DMS 273 (cell line): ENCODE data around the gene POTEF.
"Not testable (repeated sequence)": the region's sequence is repeated elsewhere in the genome, so short reads cannot be mapped to it uniquely, and the experiment has no call there.

Source experiments
- DNase-seq: peaks from one replicate; lab custom pipeline; 2025; ENCODE audit not compliant: unreplicated experiment; lab: John Stamatoyannopoulos, UW

The POTEF gene

GRCh38 chr2:130153721-130154422 lies 24.9 kb upstream of the POTEF start:
- DNase-seq, result not testable (repeated sequence)

DNA sequence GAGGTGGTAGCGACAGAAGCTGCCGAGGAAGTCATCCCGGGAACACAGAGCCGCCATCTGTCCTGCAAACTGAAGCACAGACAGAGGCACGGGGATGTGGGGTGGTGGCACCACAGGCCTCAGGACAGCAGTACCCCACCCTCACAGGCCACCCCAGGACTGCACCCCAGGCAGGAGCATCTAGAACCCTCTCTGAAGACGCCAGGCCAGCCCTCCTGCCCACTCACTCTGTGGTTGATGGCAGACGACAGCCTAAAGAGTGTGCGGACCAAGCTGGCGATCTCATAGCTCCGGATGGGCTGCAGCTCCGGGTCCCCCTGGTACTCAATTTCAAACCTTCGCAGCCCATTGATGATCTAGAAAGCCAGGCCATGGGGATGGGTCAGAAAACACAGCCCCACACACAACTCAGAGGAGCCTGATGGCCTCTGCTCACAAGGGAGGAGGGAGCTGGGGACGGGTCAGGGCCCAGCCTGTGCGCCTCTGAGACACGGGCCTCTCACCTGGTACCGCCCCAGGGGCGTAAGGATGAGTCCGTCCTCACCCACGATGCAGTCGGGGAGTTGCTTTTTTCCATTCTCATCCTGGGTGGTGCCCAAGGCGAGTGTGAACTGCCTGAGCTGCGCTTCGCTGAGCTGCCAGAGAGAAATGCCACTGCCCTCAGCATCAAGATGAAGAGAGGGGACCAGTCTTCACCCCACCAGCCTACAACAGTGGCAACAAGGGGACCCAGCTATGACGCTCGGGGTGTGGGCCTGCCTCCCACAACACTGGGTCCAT lies 24.0 kb upstream of the POTEF start:
- DNase-seq, result no peak

DNA sequence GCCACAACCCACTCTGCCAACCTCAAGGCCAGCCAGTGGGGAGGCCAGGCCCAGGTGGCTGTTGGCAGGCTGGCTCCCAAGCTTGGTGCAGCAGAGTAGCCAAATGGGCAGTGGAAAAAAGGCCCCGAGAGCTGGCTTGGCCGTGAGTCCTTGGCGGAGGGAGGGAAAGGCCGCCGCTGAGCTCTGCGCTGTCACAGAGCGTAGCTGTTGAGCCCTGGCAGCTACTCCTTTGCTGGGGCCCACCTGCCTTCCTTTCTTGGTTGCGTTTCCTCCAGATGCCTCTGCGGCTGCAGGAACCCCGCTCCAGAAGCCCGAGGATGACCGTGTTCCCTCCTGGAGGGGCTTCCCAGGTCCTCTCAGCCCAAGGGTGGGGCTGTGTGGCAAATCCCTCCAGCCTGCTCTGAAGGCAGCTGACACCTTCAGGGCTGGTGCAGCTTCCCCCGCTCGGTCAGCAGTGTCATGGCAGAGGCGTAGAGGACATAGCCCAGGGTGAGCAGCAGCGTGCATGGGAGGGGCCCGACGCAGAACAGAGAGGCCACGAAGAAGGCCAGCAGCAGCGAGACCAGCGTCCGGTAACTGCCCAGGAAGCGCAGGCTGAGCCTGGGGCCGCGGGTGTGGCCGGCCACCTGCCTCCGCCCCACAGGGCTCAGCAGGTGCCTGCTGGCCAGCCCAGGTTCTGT lies 23.3 kb upstream of the POTEF start:
- DNase-seq, result not testable (repeated sequence)

GRCh38 chr2:130151145-130151512 lies 22.1 kb upstream of the POTEF start:
- not testable (repeated sequence) for DNase-seq

DNA sequence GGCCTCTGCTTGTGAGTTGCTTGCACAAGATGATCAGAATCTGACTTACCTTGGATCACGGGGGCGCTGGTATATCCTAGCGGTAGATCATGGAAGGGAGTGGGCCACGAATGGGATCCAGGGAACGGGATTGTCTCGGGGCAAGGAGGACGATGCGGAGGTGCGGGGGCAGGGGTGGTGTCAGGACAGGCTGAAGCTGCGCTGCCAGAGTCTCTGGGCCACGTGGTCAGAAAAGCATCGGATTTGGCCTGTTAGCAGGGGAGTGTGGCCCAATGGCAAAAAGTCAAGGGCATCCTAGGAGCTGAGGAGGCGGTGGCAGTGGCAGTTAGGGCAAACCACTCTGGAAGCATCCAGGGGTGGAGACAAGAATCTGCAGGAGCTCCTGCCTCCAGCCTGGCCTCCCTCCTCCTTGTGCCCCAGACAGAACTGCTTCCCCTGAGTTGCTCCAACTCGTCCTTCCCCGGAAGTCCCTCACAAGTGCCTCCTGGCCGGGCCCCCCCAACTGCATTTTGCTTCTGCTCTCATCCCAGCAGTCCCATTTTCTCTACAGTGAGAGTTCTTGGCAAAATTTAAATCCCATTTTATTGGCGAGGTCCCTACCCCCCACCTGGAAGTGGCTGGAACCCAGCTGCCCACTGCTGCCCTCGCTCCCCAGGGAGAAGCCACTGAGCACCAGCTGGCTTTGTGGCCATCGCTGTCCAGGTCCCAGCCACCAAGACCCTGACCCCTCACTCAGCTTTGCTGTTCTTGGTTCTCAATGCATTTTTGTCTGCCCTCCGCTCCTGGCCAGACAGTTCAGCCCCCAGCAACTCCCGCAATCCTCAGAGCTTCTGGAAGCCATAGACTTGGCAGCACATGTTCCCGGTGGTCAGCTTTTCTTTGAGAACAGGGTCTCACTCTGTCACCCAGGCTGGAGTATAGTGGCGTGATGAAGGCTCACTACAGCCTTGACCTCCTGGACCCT lies 21.4 kb upstream of the POTEF start:
- peak; percentile 7 for DNase-seq

DNA sequence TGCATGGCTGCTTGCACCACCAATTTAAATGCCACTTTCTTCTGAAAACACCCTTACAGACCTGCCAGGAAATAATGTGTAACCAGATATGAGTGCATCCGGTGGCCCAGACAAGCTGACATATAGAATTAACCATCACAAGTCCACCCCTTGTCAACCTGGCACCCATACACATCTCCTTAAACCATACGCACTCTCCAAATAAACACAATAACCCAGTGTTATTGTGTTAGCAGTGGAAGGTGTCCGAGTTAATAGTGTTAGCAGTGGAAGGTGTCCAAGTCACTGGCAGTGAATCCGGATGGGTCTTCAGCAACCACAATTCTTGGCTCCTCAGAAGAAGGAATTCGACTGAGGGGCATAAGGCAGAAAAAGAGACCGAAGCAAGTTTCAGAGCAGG lies 19.5 kb upstream of the POTEF start:
- DNase-seq, result not testable (repeated sequence)

GRCh38 chr2:130145006-130145414 lies 16.0 kb upstream of the POTEF start, which contains the start of gene CCDC74B:
Gene CCDC74B, minus strand, starts transcription at chr2:130145112. Its CDS starts 116 bp downstream, at chr2:130144996.
- peak; percentile 83 for DNase-seq

GRCh38 chr2:130143266-130144039 lies 14.4 kb upstream of the POTEF start:
- DNase-seq, result not testable (repeated sequence)

DNA sequence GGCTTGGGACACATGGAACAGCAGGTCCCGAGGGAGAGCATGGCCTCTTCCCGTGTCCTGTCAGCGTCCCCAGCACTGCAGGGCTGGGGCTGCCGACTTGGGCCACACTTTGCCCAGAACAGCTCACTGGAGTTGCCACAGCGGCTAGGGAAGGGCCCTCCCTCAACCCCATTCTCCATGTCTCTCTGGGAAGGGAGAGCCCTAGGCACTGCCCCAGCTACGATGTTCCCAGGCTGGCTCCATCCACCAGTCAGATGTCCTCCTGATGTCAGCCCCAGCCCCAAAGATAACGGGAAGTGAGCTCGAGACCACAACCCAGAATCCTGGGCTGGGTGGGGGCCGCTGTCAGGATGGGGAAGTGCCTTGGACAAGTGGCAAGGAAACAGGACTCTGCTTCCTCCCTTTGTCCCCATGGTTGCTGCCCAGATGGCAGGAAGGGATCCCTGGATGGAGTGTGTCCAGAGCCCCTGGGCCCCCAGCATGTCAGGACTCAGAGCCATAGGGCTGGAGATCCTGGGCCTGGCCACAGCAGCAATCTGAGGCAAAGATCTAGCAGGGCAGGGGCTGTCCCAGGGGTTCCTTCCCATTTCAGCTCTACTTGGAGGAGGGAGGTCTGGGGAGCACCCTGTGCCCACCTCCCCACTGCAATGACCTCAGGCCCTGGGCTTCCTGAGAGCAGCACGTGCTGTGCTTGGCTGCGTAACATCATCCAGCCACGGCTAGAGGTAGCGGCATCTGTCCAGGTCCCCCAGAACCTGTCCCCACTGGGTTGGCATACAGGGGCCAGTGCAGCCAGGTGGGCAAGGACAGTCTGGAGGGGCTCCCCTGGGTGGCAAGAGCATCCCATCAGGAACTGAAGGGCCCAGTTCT lies 13.6 kb upstream of the POTEF start:
- not testable (repeated sequence) for DNase-seq

DNA sequence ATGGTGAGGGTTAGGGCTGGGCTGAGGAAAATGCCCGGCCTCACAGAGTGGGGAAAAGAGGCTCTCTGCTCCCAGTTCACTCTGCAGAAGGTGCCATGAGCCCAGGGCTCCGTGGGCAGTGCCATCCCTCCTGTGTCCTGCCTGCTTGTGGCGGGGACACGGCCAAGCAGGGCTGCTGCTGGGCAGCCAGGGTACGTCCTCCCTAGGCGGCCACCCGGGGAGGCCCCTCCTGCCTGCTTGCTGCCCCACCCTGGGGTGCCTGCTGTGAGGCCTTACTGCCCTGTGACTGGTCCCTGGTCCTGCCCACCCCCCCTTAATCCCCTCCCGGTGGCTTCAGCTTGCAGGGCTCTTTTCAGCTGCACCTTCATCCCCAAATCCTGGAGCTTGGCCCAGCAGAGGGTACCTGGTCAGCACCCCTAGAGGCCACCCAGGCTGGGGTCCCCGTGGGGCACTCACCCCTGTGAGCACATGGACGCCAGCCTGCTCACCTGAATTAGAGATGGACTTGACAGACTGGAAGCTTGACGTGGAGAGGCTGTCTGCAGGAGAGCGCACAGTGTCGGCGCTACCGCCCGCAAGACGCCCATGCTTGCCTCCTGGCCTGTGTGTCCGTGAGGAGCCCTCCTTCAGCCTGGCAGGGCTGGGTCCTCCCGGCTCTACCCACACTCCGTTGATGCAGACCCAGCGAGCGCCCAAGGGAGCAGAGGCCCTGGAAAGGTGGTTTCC lies 12.8 kb upstream of the POTEF start:
- not testable (repeated sequence) for DNase-seq

- DNase-seq, result not testable (repeated sequence)
Observed at GRCh38 chr2:130141002-130141401, 12.0 kb upstream of the POTEF start.

DNA sequence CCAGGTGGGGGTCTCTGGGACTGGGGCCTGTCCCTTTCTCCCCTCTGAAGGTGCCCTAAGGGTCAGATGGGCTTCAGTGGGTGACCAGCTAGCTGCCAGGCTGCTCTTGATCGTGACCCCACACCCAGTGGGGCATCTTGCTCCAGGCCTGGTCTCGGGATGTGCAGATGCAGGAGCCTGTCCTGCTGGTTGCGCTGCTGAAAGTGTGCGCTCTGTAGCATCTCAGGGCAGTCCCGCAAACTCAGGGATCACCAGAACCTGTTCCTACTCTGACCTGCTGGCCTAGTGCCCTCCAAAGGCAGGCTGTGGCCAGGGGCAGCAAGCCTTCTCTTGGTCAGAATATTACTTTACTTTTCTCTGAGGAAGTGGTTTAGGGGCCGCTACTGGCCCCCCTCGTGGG lies 11.5 kb upstream of the POTEF start:
- DNase-seq, result not testable (repeated sequence)

GRCh38 chr2:130139331-130140280 lies 10.6 kb upstream of the POTEF start:
- not testable (repeated sequence) for DNase-seq

- not testable (repeated sequence) for DNase-seq
Observed at GRCh38 chr2:130138841-130139251, 9.8 kb upstream of the POTEF start.

- not testable (repeated sequence) for DNase-seq
Observed at GRCh38 chr2:130138326-130138725, 9.3 kb upstream of the POTEF start.

DNA sequence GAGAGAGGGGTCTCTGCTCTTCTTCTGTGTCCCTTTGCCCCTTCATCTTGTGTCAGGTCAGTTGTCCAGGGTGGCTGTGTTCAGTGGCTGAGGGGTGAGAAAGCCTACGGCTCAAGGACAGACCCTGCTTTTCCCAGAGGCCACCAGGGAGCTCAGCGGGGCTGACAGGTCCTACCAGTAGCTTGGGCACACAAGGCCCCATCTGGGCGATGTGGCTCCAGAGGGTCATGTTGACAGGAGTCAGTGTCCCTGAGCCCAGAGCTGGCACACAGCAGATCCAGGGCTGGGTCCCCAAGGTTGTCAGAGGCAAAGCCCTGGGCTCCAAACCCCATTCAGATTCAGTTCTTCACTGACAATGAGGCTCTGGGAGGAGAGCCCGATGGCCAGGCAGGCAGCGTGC lies 8.1 kb upstream of the POTEF start:
- not testable (repeated sequence) for DNase-seq

DNA sequence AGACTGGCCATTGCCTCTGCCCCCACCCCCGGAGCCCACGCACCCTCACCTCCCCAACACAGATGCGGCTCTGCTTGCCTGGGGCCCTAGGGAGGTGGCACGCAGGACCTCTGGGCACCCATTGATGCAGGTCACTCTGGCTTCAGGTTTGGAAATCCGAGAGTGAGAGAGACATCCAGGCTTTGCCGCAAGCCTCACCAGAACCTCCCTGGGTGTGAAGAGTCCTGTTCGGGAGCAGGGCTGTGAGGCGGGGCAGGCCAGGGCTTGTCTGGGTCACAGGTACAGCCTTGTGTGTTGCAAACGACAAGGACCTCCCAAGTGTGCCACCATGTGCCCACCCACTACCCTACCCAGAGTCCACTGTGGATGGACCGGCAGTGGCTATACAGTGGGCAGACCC lies 7.5 kb upstream of the POTEF start:
- not testable (repeated sequence) for DNase-seq
